ENCODE results near the gene SRGAP1.

GRCh38 chr12:63934936-63935335 lies 90.4 kb downstream of the SRGAP1 start:
- TF ChIP-seq CTCF (IDR thresholded peaks at IDR 0.05 in 2 of 3, conservative IDR thresholded peaks at IDR 0.05 in 1 of 3; ENCODE audit: insufficient read depth in 2 of 3, low read depth in 1 of 3, low read length in 3 of 3) (no peak), SIN3A (IDR thresholded peaks at IDR 0.05; ENCODE audit: borderline replicate concordance in 2 of 2, control insufficient read depth in 1 of 2, low read depth in 2 of 2, low read length in 2 of 2) (no peak), ATF3 (IDR thresholded peaks at IDR 0.05) (no peak), ATF3 (CRISPR knock-in tag; conservative IDR thresholded peaks at IDR 0.05) (no peak), PRMT5 (CRISPR knock-in tag; IDR thresholded peaks at IDR 0.05) (no peak)

All from K562 (cell line).